Measurements from ENCODE around the gene FARS2.

Gene FARS2

GRCh38 chr6:5781019-5781418 is 519.7 kb downstream of the FARS2 start:
- Histone ChIP-seq H3K27ac (ENCODE audit: low read length) (no peak overlapping the region), H3K79me2 (ENCODE audit: low read length) (no peaks in the 10 kb centered on the region), H2AFZ (ENCODE audit: low read depth, low read length) (no peak overlapping the region), H3K36me3 (replicated peaks; ENCODE audit: low read depth, low read length) (no peaks in the 10 kb centered on the region), H3K9ac (ENCODE audit: low read length) (no peak overlapping the region), H3K4me2 (ENCODE audit: low read length) (no peak overlapping the region), H3K4me3 (ENCODE audit: low read length) (no peak overlapping the region), H3K4me1 (ENCODE audit: low read length) (peaks cover 11% of the 10 kb centered on the region), H3K9me3 (ENCODE audit: insufficient read depth, low read length) (no peaks in the 10 kb centered on the region), H4K20me1 (ENCODE audit: insufficient read depth, low read length) (peaks cover 7% of the 10 kb centered on the region; the same call in 1 of the 2 replicates), H3K27me3 (ENCODE audit: low read depth, low read length) (peaks cover 7% of the 10 kb centered on the region; the same call in 1 of the 2 replicates)
- TF ChIP-seq CTCF (IDR thresholded peaks at IDR 0.05; ENCODE audit: low read depth, low read length) (no peak), EZH2phosphoT487 (IDR thresholded peaks at IDR 0.05; ENCODE audit: low read depth) (no peak)

DNA sequence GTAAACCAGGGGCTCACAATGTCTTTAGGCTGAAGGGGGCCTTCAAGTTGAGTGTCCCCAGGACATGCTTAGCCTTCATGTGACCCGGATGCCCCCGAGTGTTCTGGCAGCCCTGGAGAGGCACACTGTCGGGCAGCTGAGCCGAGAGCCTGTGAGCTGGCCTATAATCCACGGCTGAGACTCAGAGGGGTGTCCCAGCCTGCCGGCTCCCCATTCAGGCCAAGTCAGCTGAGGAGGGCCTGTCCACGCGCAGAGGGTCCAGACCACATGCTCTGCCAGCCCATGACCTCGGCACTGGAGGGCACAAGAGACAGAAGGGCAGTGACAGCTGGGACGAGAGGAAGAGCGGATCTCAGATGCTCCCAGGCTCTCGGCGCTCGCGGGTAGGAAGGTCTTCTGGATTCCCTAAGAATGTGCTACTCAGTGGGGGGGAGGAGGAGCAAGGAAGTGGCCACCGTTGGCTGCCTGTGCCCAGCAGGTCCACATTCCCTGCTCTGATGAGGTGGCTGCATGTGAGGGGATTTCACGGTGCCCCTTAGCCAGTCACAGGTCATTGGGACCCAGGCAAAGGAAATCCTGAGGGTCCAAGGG is 520.7 kb downstream of the FARS2 start:
- H3K4me1 ChIP-seq (ENCODE audit: low read length), result peaks cover 11% of the 10 kb centered on the region

GRCh38 chr6:5782783-5783547 is 521.7 kb downstream of the FARS2 start:
- H3K27ac ChIP-seq (ENCODE audit: low read length), result no peak overlapping the region
- H3K4me1 ChIP-seq (ENCODE audit: low read length), result peaks cover 12% of the 10 kb centered on the region
- H4K20me1 ChIP-seq (ENCODE audit: insufficient read depth, low read length), result peaks cover 7% of the 10 kb centered on the region; the same call in 1 of the 2 replicates
- no peak overlapping the region for H3K4me2 ChIP-seq (ENCODE audit: low read length)
- no peak overlapping the region for H3K4me3 ChIP-seq (ENCODE audit: low read length)
- H3K9ac ChIP-seq (ENCODE audit: low read length), result no peak overlapping the region
- H3K36me3 ChIP-seq (replicated peaks; ENCODE audit: low read depth, low read length), result no peaks in the 10 kb centered on the region
- H3K27me3 ChIP-seq (ENCODE audit: low read depth, low read length), result no peaks in the 10 kb centered on the region
- TF ChIP-seq EZH2phosphoT487 (IDR thresholded peaks at IDR 0.05; ENCODE audit: low read depth) (no peak), CTCF (IDR thresholded peaks at IDR 0.05; ENCODE audit: low read depth, low read length) (no peak)
- no peaks in the 10 kb centered on the region for H3K79me2 ChIP-seq (ENCODE audit: low read length)
- no peak overlapping the region for H2AFZ ChIP-seq (ENCODE audit: low read depth, low read length)
- H3K9me3 ChIP-seq (ENCODE audit: insufficient read depth, low read length), result no peaks in the 10 kb centered on the region

More for the DNA sequence above, 520.7 kb downstream of the FARS2 start:
- H3K79me2 ChIP-seq (ENCODE audit: low read length), result no peaks in the 10 kb centered on the region
- no peak overlapping the region for H3K4me2 ChIP-seq (ENCODE audit: low read length)
- no peak overlapping the region for H2AFZ ChIP-seq (ENCODE audit: low read depth, low read length)
- no peak overlapping the region for H3K27ac ChIP-seq (ENCODE audit: low read length)
- no peaks in the 10 kb centered on the region for H3K36me3 ChIP-seq (replicated peaks; ENCODE audit: low read depth, low read length)
- peaks cover 7% of the 10 kb centered on the region; the same call in 1 of the 2 replicates for H3K27me3 ChIP-seq (ENCODE audit: low read depth, low read length)
- H3K9me3 ChIP-seq (ENCODE audit: insufficient read depth, low read length), result no peaks in the 10 kb centered on the region
- H4K20me1 ChIP-seq (ENCODE audit: insufficient read depth, low read length), result peaks cover 7% of the 10 kb centered on the region; the same call in 1 of the 2 replicates
- no peak for TF ChIP-seq EZH2phosphoT487 (IDR thresholded peaks at IDR 0.05; ENCODE audit: low read depth)
- no peak for TF ChIP-seq CTCF (IDR thresholded peaks at IDR 0.05; ENCODE audit: low read depth, low read length)
- no peak overlapping the region for H3K9ac ChIP-seq (ENCODE audit: low read length)
- no peak overlapping the region for H3K4me3 ChIP-seq (ENCODE audit: low read length)

DNA sequence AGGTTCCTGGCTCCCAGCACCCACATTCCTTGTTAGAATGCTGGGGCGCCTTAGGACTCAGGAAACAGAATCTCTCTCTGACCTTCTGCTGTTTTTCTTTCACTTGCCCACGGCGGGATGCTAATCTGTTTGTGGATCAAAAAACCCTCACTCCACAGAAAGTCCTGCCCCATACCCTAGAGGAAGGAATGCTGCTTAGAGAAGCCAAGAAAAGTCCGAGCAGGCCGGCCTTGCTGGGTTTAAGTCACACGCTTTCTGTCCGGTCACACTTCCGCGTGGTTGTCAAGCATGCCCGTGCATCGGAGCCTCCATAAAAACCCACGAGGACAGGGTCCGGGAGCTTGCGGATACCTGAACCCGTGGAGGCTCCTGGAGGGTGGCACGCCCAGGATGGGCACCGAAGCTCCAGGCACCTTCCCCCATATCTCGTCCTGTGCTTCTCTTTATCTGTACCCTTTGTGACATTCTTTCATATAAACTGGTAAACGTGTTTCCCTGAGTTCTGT is 522.3 kb downstream of the FARS2 start:
- Histone ChIP-seq H3K27me3 (ENCODE audit: low read depth, low read length) (no peaks in the 10 kb centered on the region), H3K4me1 (ENCODE audit: low read length) (peaks cover 5% of the 10 kb centered on the region), H3K9me3 (ENCODE audit: insufficient read depth, low read length) (no peaks in the 10 kb centered on the region), H3K79me2 (ENCODE audit: low read length) (no peaks in the 10 kb centered on the region), H3K36me3 (replicated peaks; ENCODE audit: low read depth, low read length) (no peaks in the 10 kb centered on the region), H3K4me2 (ENCODE audit: low read length) (no peak overlapping the region), H4K20me1 (ENCODE audit: insufficient read depth, low read length) (peaks cover 2% of the 10 kb centered on the region; the same call in 1 of the 2 replicates), H3K9ac (ENCODE audit: low read length) (no peak overlapping the region), H2AFZ (ENCODE audit: low read depth, low read length) (no peak overlapping the region), H3K27ac (ENCODE audit: low read length) (no peak overlapping the region), H3K4me3 (ENCODE audit: low read length) (no peak overlapping the region)
- TF ChIP-seq EZH2phosphoT487 (IDR thresholded peaks at IDR 0.05; ENCODE audit: low read depth) (no peak), CTCF (IDR thresholded peaks at IDR 0.05; ENCODE audit: low read depth, low read length) (no peak)

Data from OCI-LY3 (cell line).